ENCODE data around the gene SLC6A13.

- no peak for TF ChIP-seq TOX (CRISPR knock-in tag; IDR thresholded peaks at IDR 0.05; ENCODE audit: borderline replicate concordance)
- TF ChIP-seq, protein P1, sequence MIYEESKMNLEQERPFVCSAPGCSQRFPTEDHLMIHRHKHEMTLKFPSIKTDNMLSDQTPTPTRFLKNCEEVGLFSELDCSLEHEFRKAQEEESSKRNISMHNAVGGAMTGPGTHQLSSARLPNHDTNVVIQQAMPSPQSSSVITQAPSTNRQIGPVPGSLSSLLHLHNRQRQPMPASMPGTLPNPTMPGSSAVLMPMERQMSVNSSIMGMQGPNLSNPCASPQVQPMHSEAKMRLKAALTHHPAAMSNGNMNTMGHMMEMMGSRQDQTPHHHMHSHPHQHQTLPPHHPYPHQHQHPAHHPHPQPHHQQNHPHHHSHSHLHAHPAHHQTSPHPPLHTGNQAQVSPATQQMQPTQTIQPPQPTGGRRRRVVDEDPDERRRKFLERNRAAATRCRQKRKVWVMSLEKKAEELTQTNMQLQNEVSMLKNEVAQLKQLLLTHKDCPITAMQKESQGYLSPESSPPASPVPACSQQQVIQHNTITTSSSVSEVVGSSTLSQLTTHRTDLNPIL (CRISPR knock-in tag; IDR thresholded peaks at IDR 0.05; ENCODE audit: low read depth) = no peak
- TF ChIP-seq POU6F1 (CRISPR knock-in tag; IDR thresholded peaks at IDR 0.05; ENCODE audit: borderline replicate concordance, low read depth) = no peak
- no peak for TF ChIP-seq OSR1 (CRISPR knock-in tag; IDR thresholded peaks at IDR 0.05)
Observed at GRCh38 chr12:172732-173161, 89.9 kb downstream of the SLC6A13 start.

Data from SK-N-SH treated with all-trans-retinoic acid at 6 μM for 48 hours (cell line).